Type B pancreatic cell (in vitro differentiated cells): ENCODE measurements around the gene APC2. TPM values are rescaled to one million over a fixed set of nuclear protein-coding genes. Genes with fewer than 3 reads are reported as not detected.

Experiments used
- DNase-seq: peaks from one replicate; pipeline ENCODE4 v3.0.0; 2021; ENCODE audit warnings: mixed read lengths; ENCODE audit not compliant: unreplicated experiment; ENCODE audit errors: extremely low spot score
- H3K27ac Mint-ChIP-seq: 2 replicates; pipeline ENCODE4 v1.8.0; 2021; ENCODE audit warnings: mild to moderate bottlenecking, mixed read lengths
- H3K27me3 Mint-ChIP-seq: 2 replicates; pipeline ENCODE4 v1.8.0; 2021; ENCODE audit warnings: mixed read lengths
- H3K36me3 Mint-ChIP-seq: 2 replicates; pipeline ENCODE4 v1.8.0; 2021; ENCODE audit warnings: mixed read lengths
- H3K4me1 Mint-ChIP-seq: one replicate; pipeline ENCODE4 v1.8.0; 2021; ENCODE audit warnings: mixed read lengths; ENCODE audit not compliant: unreplicated experiment
- H3K4me3 Mint-ChIP-seq: 2 replicates; pipeline ENCODE4 v1.8.0; 2021; ENCODE audit warnings: mild to moderate bottlenecking, mixed read lengths
- H3K9me3 Mint-ChIP-seq: 2 replicates; pipeline ENCODE4 v1.8.0; 2021; ENCODE audit warnings: mixed read lengths
- CTCF ChIP-seq: fragments of 200-600 bp; sonication (generic); conservative IDR thresholded peaks from 2 replicates; pipeline ENCODE4 v1.5.0; 2021; ENCODE audit warnings: antibody characterized with exemption, mild to moderate bottlenecking
- total RNA-seq: library from RNA; stranded (reverse); gene quantifications from 2 replicates; pipeline ENCODE4 v1.2.1, GENCODE V29; 2021; ENCODE audit warnings: low replicate concordance

APC2 gene
- total RNA-seq, 1 donor from 2014 or later: 9.2 TPM

GRCh38 chr19:1465191-1466016, 15.5 kb downstream of the APC2 start:
- Mint-ChIP-seq H3K27ac (no peak overlapping the region), H3K27me3 (peaks cover 16% of the 10 kb centered on the region), H3K36me3 (no peaks in the 10 kb centered on the region), H3K4me1 (no peaks in the 10 kb centered on the region), H3K4me3 (no peak overlapping the region), H3K9me3 (no peaks in the 10 kb centered on the region)
- peak; percentile 66 for TF ChIP-seq CTCF
- DNase-seq: no peak

DNA sequence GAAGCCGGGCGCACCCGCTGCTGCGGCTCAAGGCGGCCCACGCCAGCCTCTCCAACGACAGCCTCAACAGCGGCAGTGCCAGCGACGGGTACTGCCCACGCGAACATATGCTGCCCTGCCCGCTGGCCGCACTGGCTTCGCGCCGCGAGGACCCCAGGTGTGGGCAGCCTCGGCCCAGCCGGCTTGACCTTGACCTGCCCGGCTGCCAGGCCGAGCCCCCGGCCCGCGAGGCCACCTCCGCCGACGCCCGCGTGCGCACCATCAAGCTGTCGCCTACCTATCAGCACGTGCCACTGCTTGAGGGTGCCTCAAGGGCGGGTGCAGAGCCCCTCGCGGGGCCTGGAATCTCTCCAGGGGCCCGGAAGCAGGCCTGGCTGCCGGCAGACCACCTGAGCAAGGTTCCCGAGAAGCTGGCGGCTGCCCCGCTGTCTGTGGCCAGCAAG, 16.1 kb downstream of the APC2 start:
- peaks cover 17% of the 10 kb centered on the region for H3K27me3 Mint-ChIP-seq
- no peaks in the 10 kb centered on the region for H3K36me3 Mint-ChIP-seq
- DNase-seq: no peak
- no peaks in the 10 kb centered on the region for H3K4me1 Mint-ChIP-seq
- peak; percentile 10 for TF ChIP-seq CTCF
- H3K9me3 Mint-ChIP-seq: no peaks in the 10 kb centered on the region
- H3K27ac Mint-ChIP-seq: no peak overlapping the region
- H3K4me3 Mint-ChIP-seq: no peak overlapping the region

DNA sequence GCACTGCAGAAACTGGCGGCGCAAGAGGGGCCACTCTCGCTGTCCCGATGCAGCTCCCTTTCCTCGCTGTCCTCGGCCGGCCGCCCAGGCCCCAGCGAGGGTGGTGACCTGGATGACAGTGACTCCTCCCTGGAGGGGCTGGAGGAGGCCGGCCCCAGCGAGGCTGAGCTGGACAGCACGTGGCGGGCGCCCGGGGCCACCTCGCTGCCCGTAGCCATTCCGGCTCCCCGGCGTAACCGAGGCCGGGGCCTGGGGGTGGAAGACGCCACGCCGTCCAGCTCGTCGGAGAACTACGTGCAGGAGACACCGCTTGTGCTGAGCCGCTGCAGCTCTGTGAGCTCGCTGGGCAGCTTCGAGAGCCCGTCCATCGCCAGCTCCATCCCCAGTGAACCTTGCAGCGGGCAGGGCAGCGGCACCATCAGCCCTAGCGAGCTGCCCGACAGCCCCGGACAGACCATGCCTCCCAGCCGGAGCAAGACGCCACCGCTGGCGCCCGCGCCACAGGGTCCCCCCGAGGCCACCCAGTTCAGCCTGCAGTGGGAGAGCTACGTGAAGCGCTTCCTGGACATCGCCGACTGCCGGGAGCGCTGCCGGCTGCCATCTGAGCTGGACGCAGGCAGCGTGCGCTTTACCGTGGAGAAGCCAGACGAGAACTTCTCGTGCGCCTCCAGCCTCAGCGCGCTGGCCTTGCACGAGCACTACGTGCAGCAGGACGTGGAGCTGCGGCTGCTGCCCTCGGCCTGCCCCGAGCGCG, 16.7 kb downstream of the APC2 start:
- H3K36me3 Mint-ChIP-seq: no peaks in the 10 kb centered on the region
- no peak overlapping the region for H3K27ac Mint-ChIP-seq
- no peak overlapping the region for H3K4me3 Mint-ChIP-seq
- DNase-seq: no peak
- H3K9me3 Mint-ChIP-seq: no peaks in the 10 kb centered on the region
- no peak for TF ChIP-seq CTCF
- peaks cover 23% of the 10 kb centered on the region for H3K27me3 Mint-ChIP-seq
- no peaks in the 10 kb centered on the region for H3K4me1 Mint-ChIP-seq

DNA sequence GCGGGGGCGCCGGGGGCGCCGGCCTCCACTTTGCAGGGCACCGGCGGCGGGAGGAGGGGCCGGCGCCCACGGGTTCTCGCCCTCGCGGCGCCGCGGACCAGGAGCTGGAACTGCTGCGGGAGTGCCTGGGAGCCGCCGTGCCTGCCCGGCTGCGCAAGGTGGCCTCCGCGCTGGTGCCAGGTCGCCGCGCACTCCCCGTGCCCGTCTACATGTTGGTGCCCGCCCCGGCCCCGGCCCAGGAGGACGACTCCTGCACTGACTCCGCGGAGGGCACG, 17.2 kb downstream of the APC2 start:
- Mint-ChIP-seq H3K27me3 (peaks cover 28% of the 10 kb centered on the region), H3K9me3 (no peaks in the 10 kb centered on the region), H3K4me1 (no peaks in the 10 kb centered on the region)

More for the DNA sequence above, 17.2 kb downstream of the APC2 start:
- TF ChIP-seq CTCF: no peak
- Mint-ChIP-seq H3K27ac (no peak overlapping the region), H3K4me3 (no peak overlapping the region), H3K36me3 (no peaks in the 10 kb centered on the region)
- DNase-seq: no peak
